HG03108 (cell line): ENCODE results near the gene TOR2A.
A peak's percentile ranks its signal among the peaks of the same experiment; 100 is the strongest.
"Not testable (repeated sequence)": the region's sequence is repeated elsewhere in the genome, so short reads cannot be mapped to it uniquely, and the experiment has no call there.

Experiments used
- ATAC-seq: cut with Tn5 transposase; IDR thresholded peaks from one replicate; pipeline ENCODE4 v1.9.1; 2021; ENCODE audit warnings: moderate library complexity; ENCODE audit not compliant: unreplicated experiment

Gene TOR2A

GRCh38 chr9:127734747-127735529 lies at the start of gene TOR2A:
TSS of gene TOR2A (minus strand) at chr9:127735294. CDS start at chr9:127735270, 24 bp downstream.
- peak; percentile 83 for ATAC-seq

DNA sequence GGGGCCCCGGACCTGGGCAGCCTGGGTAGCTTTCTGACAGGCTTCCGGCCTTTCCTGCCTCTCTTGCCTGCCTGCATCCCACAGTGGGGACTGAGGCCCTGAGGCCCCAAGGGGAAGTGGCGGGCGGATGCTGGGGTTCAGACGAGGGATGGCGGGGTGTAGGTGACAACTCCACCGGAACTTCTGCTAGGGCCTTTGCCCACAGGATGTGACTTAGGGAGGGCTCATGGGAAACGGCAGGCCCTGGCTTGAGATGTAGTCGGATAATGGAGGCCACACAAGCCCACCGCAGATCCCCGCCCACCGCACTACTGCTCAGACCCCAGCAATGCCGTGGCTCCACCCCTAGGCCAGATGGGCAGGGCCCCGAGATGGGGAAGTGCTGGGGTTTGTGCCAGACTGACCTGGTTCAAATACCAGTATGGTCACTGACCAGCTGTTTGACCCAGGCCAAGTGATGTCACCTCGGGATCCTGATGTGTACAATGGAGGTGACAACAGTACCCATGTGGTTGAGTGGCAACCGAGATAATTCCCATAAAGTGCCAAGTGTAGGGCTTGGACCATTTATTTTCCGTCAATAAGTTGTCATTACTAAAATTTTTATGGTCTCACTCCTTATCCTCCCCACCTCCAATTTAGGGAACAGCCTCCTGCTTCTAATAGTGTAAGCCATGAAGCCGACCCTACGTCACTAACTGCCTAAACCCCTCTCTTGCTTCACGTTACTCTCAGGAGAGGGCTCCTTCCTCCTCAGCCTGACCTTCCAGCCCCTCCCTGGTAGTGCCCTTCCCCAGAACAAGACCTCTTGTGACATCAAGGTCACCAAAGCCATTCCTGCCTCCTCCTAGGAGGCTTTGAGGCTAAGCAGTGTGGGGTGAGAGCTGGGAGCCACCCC lies 48.3 kb upstream of the TOR2A start:
- no peak for ATAC-seq

- ATAC-seq = no peak
These were observed 46.7 kb upstream of the TOR2A start for GRCh38 chr9:127781806-127782205.

DNA sequence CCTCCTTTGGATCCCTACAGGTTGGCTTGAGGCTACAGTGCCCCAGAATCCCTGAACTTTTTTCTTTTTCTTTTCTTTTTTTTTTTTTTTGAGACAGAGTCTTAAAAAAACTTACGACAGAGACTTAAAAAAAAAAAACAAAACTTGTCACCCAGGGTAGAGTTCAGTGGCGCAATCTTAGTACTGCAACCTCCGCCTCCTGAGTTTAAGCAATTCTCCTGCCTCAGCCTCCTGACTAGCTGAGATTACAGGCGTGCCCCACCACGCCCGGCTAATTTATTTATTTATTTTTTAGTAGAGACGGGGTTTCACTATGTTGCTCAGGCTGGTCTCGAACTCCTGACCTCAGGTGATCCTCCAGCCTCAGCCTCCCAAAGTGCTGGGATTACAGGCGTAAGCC lies 45.8 kb upstream of the TOR2A start:
- not testable (repeated sequence) for ATAC-seq

GRCh38 chr9:127780126-127780885 lies 45.2 kb upstream of the TOR2A start:
- no peak for ATAC-seq

DNA sequence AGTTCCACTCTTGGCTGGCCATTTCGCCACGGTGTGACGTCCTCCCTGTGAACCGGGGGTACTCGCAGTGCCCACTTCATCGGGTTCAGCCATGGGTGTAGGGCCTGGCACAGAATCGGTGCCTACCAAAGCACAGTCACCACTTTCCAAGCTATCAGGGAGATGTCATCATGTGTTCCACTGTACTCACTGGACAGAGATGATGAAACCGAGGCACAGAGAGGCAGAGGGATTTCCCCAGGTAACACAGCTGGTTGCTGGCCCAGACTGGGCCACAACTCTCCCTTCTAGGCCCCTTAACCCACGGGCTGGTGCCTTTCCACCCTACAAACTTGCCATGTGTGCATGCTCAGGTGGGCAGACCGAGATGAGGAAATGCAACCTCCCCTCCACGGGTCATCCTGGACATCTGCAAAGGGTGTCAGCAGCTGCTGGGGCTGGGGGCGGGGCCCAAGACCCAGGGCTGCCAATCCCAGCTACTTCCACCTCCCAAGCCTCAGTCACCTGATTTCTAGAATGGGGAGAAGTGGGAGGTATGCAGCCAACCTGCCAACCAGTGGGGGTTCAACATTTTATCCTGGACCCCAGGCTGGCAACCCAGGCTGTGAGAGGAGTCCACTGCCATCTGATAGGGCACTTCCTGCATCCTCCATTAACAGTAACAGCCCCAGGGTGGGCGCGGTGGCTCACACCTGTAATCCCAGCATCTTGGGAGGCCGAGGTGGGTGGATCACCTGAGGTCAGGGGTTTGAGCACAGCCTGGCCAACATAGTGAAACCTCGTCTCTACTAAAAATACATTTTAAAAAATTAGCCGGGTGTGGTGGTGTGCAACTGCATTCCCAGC lies 44.3 kb upstream of the TOR2A start:
- peak; percentile 44 for ATAC-seq

DNA sequence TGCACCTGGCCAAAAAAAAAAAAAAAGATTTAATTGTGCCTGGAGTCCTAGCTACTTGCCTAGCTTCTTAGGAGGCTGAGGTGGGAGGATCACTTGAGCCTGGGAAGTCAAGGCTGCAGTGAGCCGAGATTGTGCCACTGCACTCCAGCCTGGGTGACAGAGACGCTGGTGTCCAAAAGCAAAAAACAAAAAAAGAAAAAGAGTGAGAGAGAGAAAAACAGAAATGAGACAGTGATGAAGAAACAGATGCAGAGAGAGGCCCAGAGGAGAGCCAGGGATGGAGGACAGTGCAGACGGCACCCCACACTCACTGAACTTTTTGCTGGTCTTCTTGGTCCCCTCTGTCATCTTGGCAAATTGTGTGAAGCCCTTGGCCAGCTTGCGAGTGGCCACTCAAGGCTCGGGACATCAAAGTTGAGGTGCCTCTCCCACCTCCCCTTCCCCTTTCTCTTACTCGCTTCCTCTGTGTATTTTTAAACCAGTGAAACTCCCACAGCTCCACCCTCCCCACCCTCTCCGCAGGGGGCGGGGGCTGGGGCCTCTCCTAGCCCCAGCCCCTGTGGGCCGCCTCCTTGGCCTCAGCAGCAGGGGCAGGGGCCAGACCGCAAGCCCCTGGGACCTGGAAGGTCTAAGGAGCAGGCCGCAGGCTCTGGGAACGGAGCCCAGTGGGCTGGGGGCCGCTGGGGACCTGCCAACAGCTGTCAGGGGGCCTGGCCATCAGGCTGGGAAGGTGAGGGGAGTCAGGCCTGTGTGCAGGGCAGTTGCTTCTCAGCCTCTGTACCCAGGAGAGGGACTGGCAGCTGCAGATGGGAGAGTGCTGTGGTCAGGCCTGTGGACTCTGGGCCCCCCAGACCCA lies 43.4 kb upstream of the TOR2A start, which contains the start of gene SH2D3C:
TSS of gene SH2D3C (minus strand) at position 387 of the 856 bp plus-strand sequence. CDS start at position 348, 39 bp downstream.
- peak; percentile 38 for ATAC-seq

DNA sequence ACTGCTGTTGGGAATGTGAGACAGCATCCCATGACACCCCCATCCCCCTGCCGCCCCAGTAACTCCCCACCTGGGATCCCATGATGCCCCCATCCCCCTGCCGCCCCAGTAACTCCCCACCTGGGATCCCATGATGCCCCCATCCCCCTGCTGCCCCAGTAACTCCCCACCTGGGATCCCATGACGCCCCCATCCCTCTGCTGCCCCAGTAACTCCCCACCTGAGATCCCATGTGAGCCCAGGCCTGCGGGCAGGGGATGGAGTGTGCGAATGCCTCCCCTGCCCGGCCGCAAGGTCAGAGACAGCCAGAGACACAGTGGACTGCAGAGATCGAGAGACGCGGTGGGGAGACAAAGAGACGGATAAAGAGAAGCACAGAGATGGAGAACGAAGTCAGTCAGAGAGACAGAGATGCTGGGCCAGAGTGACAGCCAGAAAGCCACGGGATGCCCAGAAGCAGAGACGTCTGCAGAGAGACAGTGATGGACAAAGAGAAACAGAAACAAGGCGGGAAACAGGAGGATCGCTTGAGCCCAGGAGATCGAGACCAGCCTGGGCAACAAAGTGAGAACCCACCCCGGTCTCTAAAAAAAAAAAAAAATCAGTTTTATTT lies 42.4 kb upstream of the TOR2A start:
- no peak for ATAC-seq

DNA sequence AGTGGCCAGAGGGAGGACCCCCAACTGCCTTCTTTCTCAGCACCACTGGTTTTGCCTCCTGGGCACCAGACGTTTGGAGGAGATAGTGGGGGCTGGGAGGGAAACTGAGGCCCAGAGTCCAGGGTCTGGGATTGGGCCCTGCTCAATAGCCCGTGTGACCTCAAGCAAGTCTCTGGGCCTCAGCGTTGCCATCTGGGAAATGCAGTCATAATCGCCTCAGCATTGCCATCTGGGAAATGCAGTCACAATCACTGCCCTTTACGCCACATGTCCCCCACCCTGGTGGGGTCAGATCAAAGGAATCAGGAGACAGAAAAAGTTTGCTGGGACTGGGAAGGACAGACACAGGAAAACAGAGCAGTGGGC lies 41.8 kb upstream of the TOR2A start:
- no peak for ATAC-seq

GRCh38 chr9:127776195-127776923 lies 41.3 kb upstream of the TOR2A start:
- ATAC-seq = no peak

GRCh38 chr9:127773981-127774380 lies 38.9 kb upstream of the TOR2A start:
- ATAC-seq = no peak

- ATAC-seq = no peak
These were observed 38.2 kb upstream of the TOR2A start for GRCh38 chr9:127773272-127773671.

DNA sequence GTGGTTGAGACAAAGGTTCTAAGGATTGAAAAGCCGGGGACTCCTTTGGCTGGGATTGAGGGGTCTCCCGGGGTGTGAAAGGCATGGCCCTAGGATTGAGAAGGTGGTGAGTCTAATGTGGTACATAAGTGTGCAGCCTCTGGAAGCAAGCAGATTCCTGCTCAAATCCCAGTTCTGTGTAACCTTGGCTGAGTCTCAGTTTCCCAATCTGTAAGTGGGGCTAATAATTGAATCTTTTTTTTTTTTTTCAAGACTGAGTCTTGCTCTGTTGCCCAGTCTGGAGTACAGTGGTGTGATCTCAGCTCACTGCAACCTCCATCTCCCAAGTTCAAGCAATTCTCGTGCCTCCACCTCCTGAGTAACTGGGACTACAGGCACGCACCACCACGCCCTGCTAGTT lies 37.5 kb upstream of the TOR2A start:
- no peak for ATAC-seq

GRCh38 chr9:127771570-127772189 lies 36.6 kb upstream of the TOR2A start:
- ATAC-seq = no peak

DNA sequence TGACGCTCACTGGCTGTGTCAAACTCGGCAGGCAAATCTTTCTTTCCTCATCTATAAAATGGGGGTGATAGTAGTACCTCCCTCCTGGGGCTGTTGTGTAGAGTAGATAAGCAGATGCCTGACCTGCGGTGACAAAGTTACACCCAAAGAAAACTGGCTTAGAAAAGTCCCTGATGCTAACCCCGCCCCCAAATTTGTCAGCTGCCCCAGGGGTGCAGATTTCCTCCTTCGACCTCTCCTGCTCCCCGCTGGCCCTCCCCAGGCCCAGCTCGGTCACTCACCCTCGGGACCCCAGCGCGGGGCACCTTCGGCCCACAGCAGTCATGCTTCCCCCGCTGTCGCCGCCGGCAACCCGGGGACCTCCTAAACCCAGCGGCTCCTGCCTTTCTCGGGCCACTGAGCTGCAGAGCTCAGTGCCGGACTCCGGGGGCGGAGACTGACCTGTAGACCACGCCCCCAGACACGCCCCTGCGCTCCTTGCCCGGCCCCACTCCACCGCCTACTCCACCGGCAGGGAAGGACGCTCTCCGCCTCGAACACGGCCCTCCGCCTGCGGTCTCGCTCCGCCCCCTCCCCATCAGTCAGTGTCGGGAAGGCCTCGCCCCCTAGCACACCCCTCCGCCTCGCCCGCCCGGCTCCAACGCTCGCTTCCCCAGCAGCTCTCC lies 35.9 kb upstream of the TOR2A start:
- ATAC-seq = peak; percentile 85

- no peak for ATAC-seq
These were observed 35.5 kb upstream of the TOR2A start for GRCh38 chr9:127770583-127770904.

GRCh38 chr9:127769929-127770582 lies 35.0 kb upstream of the TOR2A start:
- ATAC-seq = no peak
